NCI-H345 treated with DMSO at 0.1 percent for 48 hours (cell line): ENCODE measurements around the gene SNRNP70.
"Not testable (repeated sequence)": the region's sequence is repeated elsewhere in the genome, so short reads cannot be mapped to it uniquely, and the experiment has no call there.

Experiments
- DNase-seq: peaks from one replicate; lab custom pipeline; 2025; ENCODE audit not compliant: unreplicated experiment; lab: John Stamatoyannopoulos, UW

The SNRNP70 gene, protein sequence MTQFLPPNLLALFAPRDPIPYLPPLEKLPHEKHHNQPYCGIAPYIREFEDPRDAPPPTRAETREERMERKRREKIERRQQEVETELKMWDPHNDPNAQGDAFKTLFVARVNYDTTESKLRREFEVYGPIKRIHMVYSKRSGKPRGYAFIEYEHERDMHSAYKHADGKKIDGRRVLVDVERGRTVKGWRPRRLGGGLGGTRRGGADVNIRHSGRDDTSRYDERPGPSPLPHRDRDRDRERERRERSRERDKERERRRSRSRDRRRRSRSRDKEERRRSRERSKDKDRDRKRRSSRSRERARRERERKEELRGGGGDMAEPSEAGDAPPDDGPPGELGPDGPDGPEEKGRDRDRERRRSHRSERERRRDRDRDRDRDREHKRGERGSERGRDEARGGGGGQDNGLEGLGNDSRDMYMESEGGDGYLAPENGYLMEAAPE

DNA sequence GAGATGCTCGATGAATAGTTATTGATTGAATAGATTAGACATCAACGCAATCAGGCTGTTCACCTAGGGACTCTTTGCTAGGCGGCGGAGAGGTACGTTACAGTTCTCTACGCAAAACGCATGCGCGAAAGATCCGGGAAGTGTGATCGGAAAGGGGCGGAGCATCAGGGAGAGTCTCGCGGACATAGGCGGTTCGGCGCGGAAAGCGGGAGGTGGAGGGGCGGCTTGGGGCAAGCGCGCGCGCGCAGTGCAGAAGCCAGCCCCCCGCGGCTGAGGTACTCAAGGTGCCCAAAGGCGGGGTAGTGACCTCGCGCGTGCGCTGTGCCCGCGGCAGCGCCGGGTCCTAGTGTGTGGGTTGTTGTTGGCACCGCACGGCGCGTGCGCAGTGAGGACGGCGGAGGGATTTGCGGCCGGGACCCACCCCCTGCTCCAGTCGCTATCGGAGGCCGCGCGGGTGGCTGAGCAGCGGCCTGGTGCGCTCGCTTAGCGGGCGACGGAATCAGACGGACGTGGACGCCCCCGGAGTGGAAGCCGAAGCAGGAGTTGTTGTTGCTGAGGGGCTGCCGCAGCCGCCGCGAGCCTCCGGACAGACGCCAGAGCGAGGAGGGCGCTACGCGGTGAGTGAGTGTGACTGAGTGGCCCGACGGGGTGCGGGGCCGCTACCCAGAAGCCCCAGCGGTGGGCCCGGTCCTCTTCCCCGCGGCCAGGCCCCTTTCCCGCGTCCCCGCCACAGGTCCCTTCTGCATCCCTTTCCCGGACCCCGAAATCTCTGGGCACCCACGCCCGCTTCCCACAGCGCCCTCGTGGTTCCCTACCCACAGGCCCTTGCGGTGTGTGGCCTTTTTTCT is at the start of gene SNRNP70:
TSS of gene SNRNP70 (plus strand) at position 432 of the 848 bp plus-strand sequence. CDS start 964 bp downstream, outside the sequence.
- peak; percentile 92 for DNase-seq

DNA sequence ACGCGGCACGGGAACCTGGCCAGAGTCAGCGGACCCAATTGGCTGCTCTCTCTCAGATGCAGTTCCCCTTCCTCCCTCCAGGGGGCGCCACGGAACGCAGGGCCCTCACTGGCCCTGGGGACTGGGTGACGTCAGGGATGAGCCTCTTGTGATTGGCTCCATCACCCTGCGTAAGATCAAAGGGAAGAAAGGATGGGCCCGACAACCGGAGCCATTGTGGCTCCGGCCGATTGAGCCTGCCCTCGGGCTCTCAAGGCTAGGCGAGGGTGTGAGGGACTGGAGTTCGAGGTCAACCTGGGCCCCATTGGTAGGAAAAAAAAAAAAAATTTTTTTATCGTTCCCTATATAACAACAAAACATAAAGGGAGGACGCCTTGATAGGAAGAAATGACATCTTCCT is 48.4 kb upstream of the SNRNP70 start, which contains the start of gene CGB1:
TSS of gene CGB1 (minus strand) at position 81 of the 400 bp plus-strand sequence. CDS start 184 bp downstream, outside the sequence.
- not testable (repeated sequence) for DNase-seq

DNA sequence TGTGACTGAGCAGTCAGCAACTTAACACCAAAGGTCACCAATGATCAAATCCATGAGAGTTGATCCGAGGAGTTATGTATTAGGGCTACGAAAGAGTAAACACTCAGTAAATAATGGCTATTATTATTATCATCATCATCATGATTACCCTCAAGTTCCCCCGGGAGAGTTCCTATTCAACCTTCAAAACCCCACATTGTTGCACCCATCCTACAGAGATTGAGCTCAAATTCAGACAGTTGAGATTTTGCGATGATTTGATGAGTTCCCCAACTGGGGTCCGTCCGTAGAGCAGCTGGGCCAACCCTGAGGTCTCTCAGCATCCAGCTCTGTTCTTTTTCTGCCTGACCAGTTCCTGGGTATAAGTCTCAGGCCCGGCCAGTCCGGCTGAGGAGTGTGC is 47.1 kb upstream of the SNRNP70 start:
- not testable (repeated sequence) for DNase-seq

DNA sequence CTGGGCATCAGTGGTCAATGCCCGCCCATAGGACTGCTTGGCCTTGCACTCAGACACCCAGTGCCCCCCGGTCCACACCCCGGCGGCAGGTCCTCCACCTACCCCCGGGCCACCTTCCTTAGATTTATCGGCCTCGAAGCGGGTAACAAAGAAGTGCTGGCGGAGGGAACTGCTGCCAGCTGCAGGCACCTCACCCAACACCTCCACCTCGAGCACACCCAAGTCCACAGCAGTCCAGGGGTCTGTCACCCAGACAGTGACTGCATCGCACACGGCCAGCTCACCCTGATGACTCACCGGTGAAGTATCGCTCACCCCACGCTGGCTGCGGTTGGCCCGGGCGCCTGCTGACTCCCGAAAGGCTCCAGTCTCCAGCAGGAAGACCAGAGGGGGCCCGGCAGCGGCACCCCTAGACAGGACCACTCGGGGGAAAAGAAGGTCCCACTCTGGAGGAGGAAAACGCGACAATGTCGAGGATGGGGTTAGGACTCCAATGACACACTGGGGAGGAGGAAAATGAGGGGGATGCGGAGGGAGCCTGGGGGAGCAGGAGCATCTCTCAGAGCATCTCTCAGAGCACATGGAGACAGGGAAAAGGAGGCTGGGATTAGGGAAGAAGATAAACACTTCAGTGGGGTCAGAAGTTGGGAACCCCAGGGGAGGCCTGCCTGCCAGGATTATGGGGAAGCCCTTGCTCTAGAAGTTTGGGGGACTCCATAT is 46.5 kb upstream of the SNRNP70 start:
- DNase-seq: not testable (repeated sequence)

DNA sequence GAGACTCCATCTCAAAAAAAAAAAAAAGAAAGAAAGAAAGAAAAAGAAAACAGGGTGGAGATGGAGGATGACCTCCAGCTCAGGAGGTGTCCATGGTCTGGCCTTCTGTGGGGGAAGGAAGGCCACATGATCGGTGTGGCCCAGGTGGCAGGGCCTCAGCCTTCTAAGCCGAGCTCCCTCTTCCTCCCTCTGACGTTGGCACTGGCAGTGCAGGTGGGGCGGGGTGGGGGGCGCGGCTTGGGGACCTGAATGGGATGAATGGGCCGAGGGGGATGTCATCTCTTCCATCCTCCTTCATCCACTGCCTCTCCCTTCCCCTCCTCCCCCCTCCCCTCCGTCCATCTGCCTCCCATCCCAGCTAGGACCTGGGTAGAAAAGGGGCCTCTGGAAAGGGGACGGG is 45.5 kb upstream of the SNRNP70 start:
- DNase-seq: not testable (repeated sequence)

DNA sequence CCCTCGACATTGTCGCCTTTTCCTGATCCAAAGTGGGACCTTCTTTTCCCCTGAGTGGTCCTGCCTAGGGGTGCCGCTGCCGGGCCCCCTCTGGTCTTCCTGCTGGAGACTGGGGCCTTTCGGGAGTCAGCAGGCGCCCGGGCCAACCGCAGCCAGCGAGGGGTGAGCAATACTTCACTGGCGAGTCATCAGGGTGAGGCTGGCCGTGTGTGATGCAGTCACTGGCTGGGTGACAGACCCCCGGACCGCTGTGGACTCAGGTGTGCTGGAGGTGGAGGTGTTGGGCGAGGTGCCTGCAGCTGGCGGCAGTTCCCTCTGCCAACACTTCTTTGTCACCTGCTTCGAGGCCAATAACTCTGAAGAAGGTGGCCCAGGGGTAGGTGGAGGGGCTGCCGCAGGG is 43.1 kb upstream of the SNRNP70 start:
- DNase-seq: no peak

DNA sequence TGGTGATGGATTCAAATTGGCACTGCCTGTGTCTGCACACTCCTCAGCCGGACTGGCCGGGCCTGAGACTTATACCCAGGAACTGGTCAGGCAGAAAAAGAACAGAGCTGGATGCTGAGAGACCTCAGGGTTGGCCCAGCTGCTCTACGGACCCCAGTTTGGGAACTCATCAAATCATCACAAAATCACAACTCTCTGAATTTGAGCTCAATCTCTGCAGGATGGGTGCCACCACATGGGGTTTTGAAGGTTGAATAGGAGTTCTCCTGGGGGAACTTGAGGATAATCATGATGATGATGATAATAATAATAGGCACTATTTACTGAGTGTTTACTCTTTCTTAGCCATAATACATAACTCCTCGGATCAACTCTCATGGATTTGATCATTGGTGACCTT is 42.6 kb upstream of the SNRNP70 start:
- not testable (repeated sequence) for DNase-seq

DNA sequence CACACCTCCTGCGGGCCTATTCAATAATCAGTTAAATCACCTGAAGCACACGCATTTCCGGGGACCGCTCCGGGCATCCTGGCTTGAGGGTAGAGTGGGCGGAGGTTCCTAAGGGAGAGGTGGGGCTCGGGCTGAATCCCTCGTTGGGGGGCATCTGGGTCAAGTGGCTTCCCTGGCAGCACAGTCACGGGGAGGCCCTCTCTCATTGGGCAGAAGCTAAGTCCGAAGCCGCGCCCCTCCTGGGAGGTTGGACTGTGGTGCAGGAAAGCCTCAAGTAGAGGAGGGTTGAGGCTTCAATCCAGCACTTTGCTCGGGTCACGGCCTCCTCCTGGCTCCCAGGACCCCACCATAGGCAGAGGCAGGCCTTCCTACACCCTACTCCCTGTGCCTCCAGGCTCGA is 41.7 kb upstream of the SNRNP70 start, which contains the start of gene CGB5:
TSS of gene CGB5 (plus strand) at position 301 of the 400 bp plus-strand sequence. CDS start 362 bp downstream, outside the sequence.
- DNase-seq: not testable (repeated sequence)

DNA sequence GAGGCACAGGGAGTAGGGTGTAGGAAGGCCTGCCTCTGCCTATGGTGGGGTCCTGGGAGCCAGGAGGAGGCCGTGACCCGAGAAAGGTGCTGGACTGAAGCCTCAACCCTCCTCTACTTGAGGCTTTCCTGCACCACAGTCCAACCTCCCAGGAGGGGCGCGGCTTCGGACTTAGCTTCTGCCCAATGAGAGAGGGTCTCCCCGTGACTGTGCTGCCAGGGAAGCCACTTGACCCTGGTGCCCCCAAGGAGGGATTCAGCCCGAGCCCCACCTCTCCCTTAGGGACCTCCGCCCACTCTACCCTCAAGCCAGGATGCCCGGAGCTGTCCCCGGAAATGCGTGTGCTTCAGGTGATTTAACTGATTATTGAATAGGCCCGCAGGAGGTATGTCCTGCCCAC is 36.2 kb upstream of the SNRNP70 start, which contains the start of gene CGB8:
TSS of gene CGB8 (minus strand) at position 101 of the 400 bp plus-strand sequence. CDS start 372 bp downstream, outside the sequence.
- DNase-seq: not testable (repeated sequence)

DNA sequence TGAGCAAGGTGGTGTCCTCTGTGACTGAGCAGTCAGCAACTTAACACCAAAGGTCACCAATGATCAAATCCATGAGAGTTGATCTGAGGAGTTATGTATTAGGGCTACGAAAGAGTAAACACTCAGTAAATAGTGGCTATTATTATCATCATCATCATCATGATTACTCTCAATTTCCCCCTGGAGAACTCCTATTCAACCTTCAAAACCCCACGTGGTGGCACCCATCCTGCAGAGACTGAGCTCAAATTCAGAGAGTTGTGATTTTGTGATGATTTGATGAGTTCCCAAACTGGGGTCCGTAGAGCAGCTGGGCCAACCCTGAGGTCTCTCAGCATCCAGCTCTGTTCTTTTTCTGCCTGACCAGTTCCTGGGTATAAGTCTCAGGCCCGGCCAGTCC is 35.4 kb upstream of the SNRNP70 start:
- not testable (repeated sequence) for DNase-seq

DNA sequence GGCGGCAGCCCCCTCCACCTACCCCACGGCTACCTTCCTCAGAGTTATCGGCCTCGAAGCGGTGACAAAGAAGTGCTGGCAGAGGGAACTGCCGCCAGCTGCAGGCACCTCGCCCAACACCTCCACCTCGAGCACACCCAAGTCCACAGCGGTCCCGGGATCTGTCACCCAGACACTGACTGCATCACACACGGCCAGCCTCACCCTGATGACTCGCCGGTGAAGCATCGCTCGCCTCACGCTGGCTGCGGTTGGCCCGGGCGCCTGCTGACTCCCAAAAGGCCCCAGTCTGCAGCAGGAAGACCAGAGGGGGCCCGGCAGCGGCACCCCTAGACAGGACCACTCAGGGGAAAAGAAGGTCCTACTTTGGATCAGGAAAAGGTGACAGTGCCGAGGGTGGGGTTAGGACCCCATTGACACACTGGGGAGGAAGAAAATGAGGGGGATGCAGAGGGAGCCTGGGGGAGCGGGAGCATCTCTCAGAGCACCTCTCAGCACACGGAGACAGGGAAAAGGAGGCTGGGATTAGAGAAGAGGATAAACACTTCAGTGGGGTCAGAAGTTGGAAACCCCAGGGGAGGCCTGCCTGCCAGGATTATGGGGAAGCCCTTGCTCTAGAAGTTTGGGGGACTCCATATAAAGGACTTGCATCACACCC is 34.7 kb upstream of the SNRNP70 start:
- DNase-seq: not testable (repeated sequence)

DNA sequence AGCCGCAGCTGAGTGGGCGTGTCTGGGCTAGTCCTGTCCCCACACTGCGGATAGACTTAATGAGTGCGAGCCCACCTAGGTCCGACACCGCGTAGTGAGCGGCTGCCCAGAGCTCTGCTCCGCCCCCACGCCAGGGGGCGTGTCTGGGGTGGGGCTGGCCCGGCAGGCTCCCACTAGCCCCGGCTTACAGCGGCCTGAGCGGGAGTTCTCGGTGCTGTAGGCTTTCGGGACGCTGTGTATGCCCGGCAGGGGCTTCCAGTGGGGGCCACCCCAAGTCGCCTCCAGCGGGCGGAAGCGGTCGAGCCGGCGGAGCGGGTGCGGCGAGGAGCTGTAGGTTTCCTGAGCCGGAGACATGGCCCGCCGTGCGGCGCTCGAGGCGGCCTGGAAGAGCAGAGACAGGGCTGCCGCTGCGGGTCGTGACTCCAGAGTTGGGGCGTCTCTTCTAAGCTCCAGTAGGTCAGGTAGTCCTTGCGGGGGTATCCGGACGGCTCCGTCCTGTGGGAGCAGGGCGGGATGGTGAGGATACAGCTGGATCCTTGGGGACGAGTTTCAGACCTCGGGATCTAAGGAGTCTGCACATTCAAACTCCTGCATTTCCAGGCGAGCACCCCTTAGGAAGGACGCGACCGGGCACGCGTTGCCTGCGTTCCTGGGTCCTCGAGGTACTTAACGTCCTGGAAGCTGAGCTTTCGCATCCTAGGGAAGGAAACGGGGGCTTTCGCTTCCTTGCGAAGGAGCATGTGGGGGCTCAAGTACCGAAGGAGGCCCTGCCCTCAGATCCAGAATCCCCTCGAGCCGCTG is 28.9 kb upstream of the SNRNP70 start:
- DNase-seq: no peak

DNA sequence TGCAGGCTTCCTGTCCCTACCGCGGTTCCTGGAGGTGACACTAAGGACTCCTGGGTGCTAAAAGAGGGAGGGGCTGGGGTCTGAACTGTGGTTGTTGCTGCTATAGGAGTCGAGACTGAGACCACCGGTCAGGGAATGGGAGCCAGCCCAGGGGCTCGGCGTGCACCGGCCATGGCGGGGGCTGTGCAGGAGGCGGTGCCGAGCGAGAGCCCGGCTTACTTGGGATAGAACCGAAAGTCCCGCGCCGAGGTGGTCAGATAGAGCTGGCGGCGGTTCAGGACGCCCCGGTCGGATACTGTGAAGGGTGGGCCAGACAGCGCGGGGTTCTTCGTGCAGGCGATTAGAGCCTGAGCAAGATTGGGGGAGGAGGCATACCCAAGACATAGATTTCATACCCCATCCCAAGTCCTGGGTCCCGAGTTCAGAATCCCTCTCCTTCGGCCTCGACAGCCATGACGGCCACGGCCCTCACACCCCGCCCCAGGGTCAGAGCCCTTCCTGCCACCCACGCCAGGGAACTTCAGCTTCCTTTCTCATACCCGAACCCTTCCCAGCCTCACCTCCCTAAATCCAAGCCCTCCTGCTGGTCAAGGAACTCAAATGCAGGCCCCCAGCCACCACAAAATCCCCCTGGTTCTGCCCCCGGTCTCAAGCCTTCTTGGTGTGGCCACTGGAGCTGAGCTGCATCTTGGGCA is 28.2 kb upstream of the SNRNP70 start:
- DNase-seq: not testable (repeated sequence)

DNA sequence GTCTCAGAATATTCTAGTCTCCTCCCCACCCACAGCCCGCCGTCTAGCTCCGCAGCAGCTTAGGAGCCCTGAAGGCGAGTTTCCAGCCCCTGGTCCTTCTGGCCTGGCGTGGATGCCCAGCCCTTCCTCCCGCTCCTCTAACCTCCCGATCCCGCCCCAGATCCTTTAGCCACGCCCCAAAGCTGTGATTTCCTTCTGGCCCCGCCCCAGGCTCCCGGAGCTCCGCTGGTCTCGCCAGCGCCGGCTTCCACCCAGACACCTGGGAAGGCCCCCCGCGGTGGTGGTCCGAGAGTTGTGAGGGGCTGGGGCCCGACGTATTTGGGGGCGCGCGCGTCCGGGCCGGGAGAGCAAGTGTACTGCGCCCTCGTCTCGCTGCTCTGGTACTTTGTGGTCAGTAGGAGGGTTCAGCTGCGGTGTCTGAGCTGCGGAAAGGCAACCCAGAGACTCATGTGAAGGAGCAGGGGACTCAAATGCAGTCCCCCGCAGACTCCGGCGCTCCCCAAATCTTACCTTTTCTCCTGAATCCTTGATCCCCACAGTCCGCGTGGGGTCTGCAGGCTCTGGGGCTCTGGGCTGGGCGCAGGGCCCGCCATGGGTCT is 27.5 kb upstream of the SNRNP70 start, which contains the start of gene CGB7:
TSS of gene CGB7 (minus strand) at position 114 of the 599 bp plus-strand sequence. CDS start 2,374 bp downstream, outside the sequence.
- no peak for DNase-seq

DNA sequence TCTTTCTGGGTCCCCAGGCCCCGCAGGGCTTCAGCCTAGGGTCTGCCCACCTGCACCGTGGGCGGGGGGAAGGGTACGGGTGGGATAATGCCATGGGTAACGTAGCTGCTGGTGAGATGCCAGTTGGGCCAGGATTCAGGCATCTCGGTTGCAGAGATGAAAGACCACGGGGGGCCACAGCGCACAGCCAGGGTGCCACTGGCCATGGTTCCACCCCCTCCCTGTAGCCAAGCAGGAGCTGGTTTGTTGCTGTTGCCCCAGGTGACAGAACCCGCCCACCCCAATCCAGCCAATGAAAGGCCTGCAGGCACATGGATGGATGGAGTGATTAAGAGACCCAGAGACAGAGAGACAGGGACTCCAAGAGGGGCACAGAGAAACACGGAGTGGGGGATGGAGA is 26.7 kb upstream of the SNRNP70 start:
- DNase-seq: no peak

DNA sequence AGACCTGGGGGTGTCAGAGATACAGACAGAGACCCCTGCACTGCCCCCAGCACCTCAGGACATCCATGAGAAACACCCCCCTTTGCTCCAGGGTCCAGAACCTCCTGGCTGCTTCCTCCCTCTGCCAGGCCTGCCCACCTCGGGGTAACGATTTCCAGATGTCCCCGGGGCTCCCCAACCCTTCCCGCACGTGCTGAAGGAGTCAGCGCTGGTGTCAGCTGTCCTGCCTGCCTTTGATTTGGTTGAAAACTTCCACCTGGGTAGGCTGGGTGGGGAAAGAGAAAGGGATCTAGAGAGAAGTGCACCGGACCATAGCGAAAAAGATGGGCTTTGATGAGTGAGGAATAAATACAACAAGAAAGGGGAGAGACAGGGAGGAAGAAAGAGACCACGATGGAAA is 26.2 kb upstream of the SNRNP70 start:
- DNase-seq: no peak

DNA sequence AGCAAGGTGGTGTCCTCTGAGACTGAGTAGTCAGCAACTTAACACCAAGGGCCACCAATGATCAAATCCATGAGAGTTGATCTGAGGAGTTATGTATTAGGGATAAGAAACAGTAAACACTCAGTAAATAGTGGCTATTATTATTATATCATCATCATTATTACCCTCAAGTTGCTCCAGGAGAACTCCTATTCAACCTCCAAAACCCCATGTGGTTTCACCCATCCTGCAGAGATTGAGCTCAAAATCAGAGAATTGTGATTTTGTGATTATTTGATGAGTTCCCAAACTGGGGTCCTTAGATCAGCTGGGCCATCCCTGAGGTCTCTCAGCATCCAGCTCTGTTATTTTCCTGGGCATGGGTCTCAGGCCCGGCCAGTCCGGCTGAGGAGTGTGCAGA is 24.3 kb upstream of the SNRNP70 start:
- DNase-seq: no peak

DNA sequence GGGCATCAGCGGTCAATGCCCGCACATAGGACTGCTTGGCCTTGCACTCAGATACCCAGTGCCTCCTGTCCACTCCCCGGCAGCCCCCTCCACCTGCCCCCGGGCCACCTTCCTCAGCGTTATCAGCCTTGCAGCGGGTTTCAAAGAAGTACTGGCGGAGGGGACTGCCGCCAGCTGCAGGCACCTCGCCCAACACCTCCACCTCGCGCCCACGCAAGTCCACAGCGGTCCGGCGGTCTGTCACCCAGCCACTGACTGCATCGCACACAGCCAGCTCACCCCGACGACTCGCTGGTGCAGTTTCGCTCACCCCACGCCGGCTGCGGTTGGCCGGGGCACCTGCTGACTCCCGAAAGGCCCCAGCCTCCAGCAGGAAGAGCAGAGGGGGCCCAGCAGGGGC is 23.8 kb upstream of the SNRNP70 start:
- DNase-seq: no peak
